ENCODE data around the gene PRKCD.

PRKCD gene

GRCh38 chr3:53182764-53183355 is 21.9 kb downstream of the PRKCD start:
- no peak for TF ChIP-seq CTCF (IDR thresholded peaks at IDR 0.05; ENCODE audit: borderline replicate concordance, control extremely low read depth, extremely low read depth, insufficient read depth, missing control alignments)
- in situ Hi-C loops (cut with MboI; ENCODE audit: low sequenced_read_pairs, unreplicated experiment): no loop called here
- DNase-seq (ENCODE audit: low spot score): no peak

- no peak for TF ChIP-seq CTCF (IDR thresholded peaks at IDR 0.05; ENCODE audit: borderline replicate concordance, control extremely low read depth, extremely low read depth, insufficient read depth, missing control alignments)
- in situ Hi-C loops (cut with MboI; ENCODE audit: low sequenced_read_pairs, unreplicated experiment): no loop called here
- no peak for DNase-seq (ENCODE audit: low spot score)
Measured at GRCh38 chr3:53183514-53183913, 22.5 kb downstream of the PRKCD start.

DNA sequence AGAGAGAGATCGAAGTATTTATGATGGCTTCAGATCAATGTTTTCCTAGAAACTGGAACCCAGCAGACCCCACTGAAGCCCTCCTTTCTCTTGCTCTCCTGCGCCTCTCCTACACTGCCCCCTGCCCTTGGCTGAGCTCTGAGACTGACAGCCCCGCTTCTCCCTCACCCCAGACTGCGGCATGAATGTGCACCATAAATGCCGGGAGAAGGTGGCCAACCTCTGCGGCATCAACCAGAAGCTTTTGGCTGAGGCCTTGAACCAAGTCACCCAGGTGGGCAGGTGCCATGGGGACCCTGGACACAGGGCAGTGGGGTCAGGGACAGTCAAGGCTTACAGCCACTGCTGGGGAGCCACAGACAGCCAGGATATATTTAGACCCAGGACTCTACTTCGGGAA is 23.7 kb downstream of the PRKCD start:
- TF ChIP-seq CTCF (IDR thresholded peaks at IDR 0.05; ENCODE audit: borderline replicate concordance, control extremely low read depth, extremely low read depth, insufficient read depth, missing control alignments): no peak
- in situ Hi-C loops (cut with MboI; ENCODE audit: low sequenced_read_pairs, unreplicated experiment): no loop called here
- DNase-seq (ENCODE audit: low spot score): no peak

DNA sequence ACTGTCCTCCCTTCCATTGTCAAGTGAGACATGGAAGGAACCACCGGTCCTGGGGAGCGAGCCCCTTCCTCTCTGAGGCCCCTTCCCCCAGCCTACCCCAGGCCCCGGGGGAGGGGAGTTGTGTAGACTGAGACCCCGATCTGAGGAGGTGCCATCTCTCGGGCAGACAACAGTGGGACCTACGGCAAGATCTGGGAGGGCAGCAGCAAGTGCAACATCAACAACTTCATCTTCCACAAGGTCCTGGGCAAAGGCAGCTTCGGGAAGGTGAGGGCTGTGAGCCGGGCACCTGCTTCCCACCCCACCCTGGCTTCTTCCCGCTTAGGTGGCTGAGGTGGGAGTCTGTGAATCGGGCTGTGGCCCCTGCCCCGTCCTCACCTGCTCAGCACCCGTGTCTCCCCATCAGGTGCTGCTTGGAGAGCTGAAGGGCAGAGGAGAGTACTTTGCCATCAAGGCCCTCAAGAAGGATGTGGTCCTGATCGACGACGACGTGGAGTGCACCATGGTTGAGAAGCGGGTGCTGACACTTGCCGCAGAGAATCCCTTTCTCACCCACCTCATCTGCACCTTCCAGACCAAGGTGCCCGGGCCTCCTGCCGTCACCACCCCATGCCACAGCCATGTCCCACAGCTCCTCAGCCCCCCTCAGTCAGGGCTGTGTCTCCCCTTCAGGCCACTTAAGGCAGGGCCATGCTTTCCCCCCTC is 24.9 kb downstream of the PRKCD start:
- TF ChIP-seq CTCF (IDR thresholded peaks at IDR 0.05; ENCODE audit: borderline replicate concordance, control extremely low read depth, extremely low read depth, insufficient read depth, missing control alignments): no peak
- in situ Hi-C loops (cut with MboI; ENCODE audit: low sequenced_read_pairs, unreplicated experiment): no loop called here

GRCh38 chr3:53186726-53187125 is 25.7 kb downstream of the PRKCD start:
- no peak for TF ChIP-seq CTCF (IDR thresholded peaks at IDR 0.05; ENCODE audit: borderline replicate concordance, control extremely low read depth, extremely low read depth, insufficient read depth, missing control alignments)
- DNase-seq (ENCODE audit: low spot score): no peak
- in situ Hi-C loops (cut with MboI; ENCODE audit: low sequenced_read_pairs, unreplicated experiment): no loop called here

More for the DNA sequence above, 24.9 kb downstream of the PRKCD start:
- DNase-seq (ENCODE audit: low spot score): no peak

GRCh38 chr3:53187430-53187829 is 26.4 kb downstream of the PRKCD start:
- no peak for TF ChIP-seq CTCF (IDR thresholded peaks at IDR 0.05; ENCODE audit: borderline replicate concordance, control extremely low read depth, extremely low read depth, insufficient read depth, missing control alignments)
- in situ Hi-C loops (cut with MboI; ENCODE audit: low sequenced_read_pairs, unreplicated experiment): no loop called here
- DNase-seq (ENCODE audit: low spot score): no peak

Data from GM13976 (cell line).